Cardiac fibroblast (primary cell): ENCODE measurements around the gene PRICKLE4.

Experiments used
- DNase-seq, 2 donors: peaks; one replicate each; pipeline versions ENCODE4 v3.0.0 to v3.0.0-alpha.2; 2010; ENCODE audit warnings: low read depth in 2 of 2
- H3K4me3 ChIP-seq, 2 donors: replicated peaks in 1 of 2; 1 replicate in 1 of 2; 2 replicates in 1 of 2; pipeline ENCODE4 v1.5.1; 2011; ENCODE audit warnings: low read depth in 2 of 2, low read length in 2 of 2, mild to moderate bottlenecking in 2 of 2, moderate library complexity in 1 of 2
- CTCF ChIP-seq: IDR thresholded peaks from one replicate; pipeline ENCODE4 v1.5.1; 2011; ENCODE audit warnings: low read depth, mild to moderate bottlenecking, low read length, inconsistent platforms

PRICKLE4 gene

GRCh38 chr6:41734666-41735426, 45.7 kb upstream of the PRICKLE4 start:
- peak; percentile 75 to 82 for DNase-seq
- TF ChIP-seq CTCF = no peak
- peak overlapping the region; percentile 76 to 82 for H3K4me3 ChIP-seq

DNA sequence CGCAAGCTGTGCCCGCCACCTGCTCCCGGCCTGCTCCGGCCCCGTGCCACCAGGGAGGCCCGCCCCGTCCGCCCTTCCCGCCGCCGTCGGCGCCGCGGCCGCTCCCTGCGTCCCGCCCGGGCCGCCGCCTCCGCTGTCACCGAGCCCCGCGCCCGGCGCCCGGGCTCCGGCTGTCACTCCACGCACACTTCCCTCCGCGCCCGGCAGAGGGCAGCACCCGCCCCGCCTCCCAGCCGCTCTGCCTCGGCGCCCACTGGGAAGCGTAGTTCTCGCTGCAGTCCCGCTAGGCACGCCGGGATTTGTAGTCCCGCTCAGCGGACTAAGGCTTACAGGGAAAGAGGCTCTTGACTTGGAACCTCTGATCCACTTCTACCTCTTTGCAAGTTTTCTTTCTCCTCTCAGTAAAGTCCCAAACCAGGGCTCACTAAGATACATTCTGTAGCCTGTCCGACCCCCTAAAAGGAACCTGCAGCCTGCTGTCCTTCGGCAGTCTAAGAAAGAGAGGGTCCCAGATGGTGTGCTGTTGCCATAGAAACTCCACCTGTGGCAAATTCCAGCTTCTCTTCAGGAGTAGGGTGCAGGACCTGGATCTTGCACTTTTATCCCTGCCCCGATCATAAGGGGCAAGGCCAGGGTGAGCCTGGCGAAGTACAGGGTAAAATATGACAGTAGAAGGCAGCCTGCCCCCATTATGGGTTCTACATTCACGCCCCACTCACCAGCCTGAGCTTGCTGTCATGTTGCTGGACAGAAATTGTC, 45.0 kb upstream of the PRICKLE4 start, which contains the start of gene TFEB:
TSS of gene TFEB (minus strand) at position 182 of the 759 bp plus-strand sequence. CDS start 44,395 bp downstream, outside the sequence.
- TF ChIP-seq CTCF = peak; percentile 78
- peak within 1 kb of the TSS; percentile 76 to 82 for H3K4me3 ChIP-seq
- peak; percentile 91 to 93 for DNase-seq

GRCh38 chr6:41736186-41736733, 44.3 kb upstream of the PRICKLE4 start:
- peak in 1 of 2 donors; percentile 10 for DNase-seq
- H3K4me3 ChIP-seq = no peak overlapping the region
- no peak for TF ChIP-seq CTCF

DNA sequence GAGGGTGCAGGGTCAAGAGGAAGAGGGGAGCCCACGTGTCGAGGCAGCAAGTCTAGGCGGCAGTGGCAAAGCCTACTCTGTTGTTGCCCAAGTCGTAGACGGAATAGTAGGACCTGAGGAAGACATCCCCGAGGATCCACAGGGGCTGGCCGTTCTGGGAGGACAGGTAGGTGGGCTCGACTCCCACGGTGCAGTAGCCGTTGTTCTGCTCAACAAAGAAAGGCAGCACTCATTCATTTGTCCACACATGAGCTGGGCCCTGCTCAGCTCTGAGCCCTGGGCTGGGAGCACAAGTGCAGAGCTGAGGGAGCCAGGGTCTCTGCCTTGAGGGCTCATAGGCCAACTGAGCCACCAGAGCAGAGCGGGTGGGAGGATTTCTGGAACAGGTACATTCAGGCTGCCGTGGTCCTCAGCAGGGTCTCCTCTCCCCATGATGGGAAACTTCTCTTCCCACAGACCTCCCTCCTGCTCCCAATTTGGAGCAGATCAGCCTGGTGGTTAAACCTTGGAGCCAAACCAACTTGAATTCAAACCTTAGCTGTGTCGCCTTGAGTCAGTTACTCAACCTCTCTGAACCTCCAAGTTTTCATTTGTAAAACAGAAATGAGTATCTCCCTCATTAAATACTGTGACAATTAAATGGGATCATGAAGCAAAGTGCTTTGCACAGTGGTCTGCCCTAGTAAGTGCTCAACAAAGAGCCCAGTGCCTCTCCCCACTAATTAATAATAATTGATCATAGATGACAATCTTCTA, 43.6 kb upstream of the PRICKLE4 start:
- no peak for TF ChIP-seq CTCF
- DNase-seq = no peak
- H3K4me3 ChIP-seq = no peak overlapping the region

DNA sequence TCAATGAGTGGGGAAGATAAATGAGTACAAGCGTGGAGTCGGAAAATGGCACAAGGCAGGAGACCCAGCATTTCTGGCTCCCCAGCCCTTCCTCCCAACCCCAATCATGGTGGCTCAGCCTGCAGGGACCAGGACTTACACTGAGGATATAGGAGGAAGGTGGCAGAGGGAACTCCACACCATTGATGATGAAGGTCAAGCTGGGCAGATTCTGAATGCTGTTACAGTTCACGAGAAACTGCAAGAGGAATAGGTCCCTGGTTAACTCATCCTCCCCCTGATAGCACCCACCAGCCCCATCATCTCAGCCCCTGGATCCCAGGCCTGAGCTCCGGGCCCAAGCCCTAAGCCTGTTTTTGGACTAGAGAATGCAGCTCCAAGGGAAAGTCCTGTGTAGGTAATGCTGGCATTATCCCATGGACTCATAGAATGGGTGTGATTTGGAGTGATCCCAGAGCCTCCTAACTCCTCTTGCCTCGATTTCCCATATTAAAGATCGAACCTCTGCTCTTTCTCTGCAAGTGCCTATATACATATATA, 42.9 kb upstream of the PRICKLE4 start:
- TF ChIP-seq CTCF = no peak
- DNase-seq = no peak
- H3K4me3 ChIP-seq = no peak overlapping the region

DNA sequence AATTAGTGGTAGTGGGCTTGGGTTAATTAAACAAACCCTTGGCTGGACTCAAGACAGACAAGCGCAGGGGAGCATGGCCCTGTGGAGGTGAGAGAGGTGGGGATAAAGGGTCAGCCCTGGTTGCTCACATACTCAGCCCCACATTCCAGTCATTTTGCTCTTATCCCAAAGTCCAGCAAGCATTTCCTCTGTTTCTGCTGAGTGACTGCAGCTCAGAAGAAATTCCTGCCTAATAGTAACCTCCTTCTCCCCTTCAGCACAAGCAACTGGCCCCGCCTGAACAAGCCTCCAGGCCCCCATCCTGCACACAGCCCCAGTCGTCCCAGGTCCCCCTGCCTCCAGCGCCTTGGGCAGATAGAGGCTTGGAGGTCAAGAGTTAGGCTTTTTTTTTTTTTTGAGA, 41.5 kb upstream of the PRICKLE4 start:
- peak in 1 of 2 donors; percentile 70 for DNase-seq
- H3K4me3 ChIP-seq = no peak overlapping the region
- no peak for TF ChIP-seq CTCF
